ENCODE results near the gene MMAB.

The MMAB gene

DNA sequence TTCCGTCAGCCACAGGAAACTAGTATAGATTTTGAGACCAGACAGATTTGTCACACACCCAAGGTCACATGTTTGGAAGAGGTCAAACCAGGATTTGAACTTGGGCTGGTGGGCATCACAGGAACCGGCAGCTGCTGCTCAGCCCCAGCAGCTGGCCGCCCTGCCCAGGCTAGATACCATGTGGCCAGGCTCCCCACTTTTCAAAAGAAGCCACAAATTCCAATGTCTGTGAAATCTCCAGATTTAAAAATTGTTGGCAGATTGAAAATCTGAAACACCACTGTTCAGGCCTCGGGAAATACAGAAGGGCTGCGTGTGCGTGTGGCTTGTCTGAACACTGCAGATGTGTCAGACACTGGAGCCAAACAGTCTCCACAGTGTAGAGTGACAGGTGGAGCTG lies 30.4 kb downstream of the MMAB start:
- TF ChIP-seq REST (IDR thresholded peaks at IDR 0.05; ENCODE audit: insufficient read depth in 1 of 2, low read depth in 2 of 2, low read length in 2 of 2), result no peak
- no peak for TF ChIP-seq FOXP2 (optimal IDR thresholded peaks at IDR 0.05; ENCODE audit: borderline replicate concordance, extremely low read depth, extremely low read length, insufficient read depth)
- TF ChIP-seq POLR2AphosphoS5 (IDR thresholded peaks at IDR 0.05; ENCODE audit: low read depth, low read length), result no peak
- TF ChIP-seq SIN3A (IDR thresholded peaks at IDR 0.05; ENCODE audit: borderline replicate concordance, insufficient read depth, low read length), result no peak

DNA sequence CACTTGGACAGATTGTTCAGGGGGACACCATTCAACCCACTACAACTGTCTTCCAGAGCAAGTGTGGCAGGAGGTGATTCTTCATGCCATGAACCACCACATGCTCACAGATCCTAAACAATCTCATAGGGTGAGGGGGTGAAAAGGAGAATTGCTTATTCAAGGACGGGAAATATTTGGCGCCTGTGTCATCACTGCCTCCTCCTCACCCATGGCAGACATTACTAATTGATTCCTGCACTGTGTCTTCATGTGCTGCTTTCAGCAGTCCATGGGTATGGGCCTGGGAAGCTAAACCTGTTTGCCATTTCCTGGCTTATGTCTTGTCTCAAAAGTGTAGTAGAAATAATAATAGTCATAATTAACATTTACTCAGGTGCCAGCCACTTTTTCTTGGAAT lies 31.3 kb downstream of the MMAB start:
- TF ChIP-seq SIN3A (IDR thresholded peaks at IDR 0.05; ENCODE audit: borderline replicate concordance, insufficient read depth, low read length), result no peak

DNA sequence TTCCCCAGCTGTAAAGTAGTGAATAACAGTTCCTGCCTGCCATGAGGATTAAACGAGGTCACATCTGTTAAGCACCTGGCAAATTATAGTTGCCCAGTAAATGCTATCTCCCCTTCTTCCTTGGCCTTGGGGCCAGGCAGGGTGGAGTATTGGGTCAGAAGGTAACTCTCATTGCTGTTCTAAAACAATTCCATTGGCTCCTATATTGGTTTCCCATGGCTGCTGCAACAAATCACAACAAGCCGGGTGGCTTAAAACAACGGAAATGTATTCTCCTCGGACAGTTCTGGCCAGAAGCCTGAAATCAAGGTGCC lies 31.9 kb downstream of the MMAB start:
- TF ChIP-seq POLR2AphosphoS5 (IDR thresholded peaks at IDR 0.05; ENCODE audit: low read depth, low read length) (no peak), SIN3A (IDR thresholded peaks at IDR 0.05; ENCODE audit: borderline replicate concordance, insufficient read depth, low read length) (no peak), REST (IDR thresholded peaks at IDR 0.05; ENCODE audit: insufficient read depth in 1 of 2, low read depth in 2 of 2, low read length in 2 of 2) (no peak)

- TF ChIP-seq TAF1 (IDR thresholded peaks at IDR 0.05; ENCODE audit: borderline replicate concordance, insufficient read depth, low read length) (no peak), FOXP2 (optimal IDR thresholded peaks at IDR 0.05; ENCODE audit: borderline replicate concordance, extremely low read depth, extremely low read length, insufficient read depth) (no peak), POLR2AphosphoS5 (IDR thresholded peaks at IDR 0.05; ENCODE audit: low read depth, low read length) (no peak), REST (IDR thresholded peaks at IDR 0.05; ENCODE audit: insufficient read depth in 1 of 2, low read depth in 2 of 2, low read length in 2 of 2) (no peak), SIN3A (IDR thresholded peaks at IDR 0.05; ENCODE audit: borderline replicate concordance, insufficient read depth, low read length) (no peak)
Measured at GRCh38 chr12:109540526-109541412, 32.5 kb downstream of the MMAB start.

DNA sequence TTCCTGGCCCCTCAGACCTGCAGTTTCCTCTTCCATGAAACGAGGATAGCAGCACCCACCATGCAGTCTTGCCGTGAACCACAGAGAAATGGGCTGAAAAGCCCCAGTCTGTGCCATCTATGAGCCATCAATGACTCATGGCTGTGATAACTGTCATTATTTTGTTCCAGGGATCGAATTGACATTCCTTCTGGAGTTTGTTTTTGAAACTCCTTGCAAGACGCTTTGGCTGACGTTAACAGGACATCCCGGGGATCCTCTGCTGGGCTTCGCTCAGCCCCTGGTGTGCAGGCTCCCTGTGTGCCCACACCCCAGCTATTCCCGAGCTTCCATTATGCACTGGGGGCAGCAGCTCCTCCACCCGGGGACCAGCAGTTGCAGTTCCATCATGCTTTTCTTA lies 33.8 kb downstream of the MMAB start:
- TF ChIP-seq FOXP2 (optimal IDR thresholded peaks at IDR 0.05; ENCODE audit: borderline replicate concordance, extremely low read depth, extremely low read length, insufficient read depth) (no peak), SIN3A (IDR thresholded peaks at IDR 0.05; ENCODE audit: borderline replicate concordance, insufficient read depth, low read length) (no peak), POLR2AphosphoS5 (IDR thresholded peaks at IDR 0.05; ENCODE audit: low read depth, low read length) (no peak), REST (IDR thresholded peaks at IDR 0.05; ENCODE audit: insufficient read depth in 1 of 2, low read depth in 2 of 2, low read length in 2 of 2) (no peak), TAF1 (IDR thresholded peaks at IDR 0.05; ENCODE audit: borderline replicate concordance, insufficient read depth, low read length) (no peak)
